Islet precursor cell (in vitro differentiated cells): Measurements from ENCODE around the gene SPECC1L.
"Not testable (repeated sequence)": the region's sequence is repeated elsewhere in the genome, so short reads cannot be mapped to it uniquely, and the experiment has no call there.

ENCODE experiments used
- DNase-seq: peaks from one replicate; pipeline ENCODE4 v3.0.0-alpha.2; 2018

SPECC1L gene

GRCh38 chr22:24270556-24271385 is at the start of gene SPECC1L:
Gene SPECC1L, plus strand, starts transcription at chr22:24270831. Its CDS starts 31,401 bp downstream, at chr22:24302232.
- peak; percentile 97 for DNase-seq

DNA sequence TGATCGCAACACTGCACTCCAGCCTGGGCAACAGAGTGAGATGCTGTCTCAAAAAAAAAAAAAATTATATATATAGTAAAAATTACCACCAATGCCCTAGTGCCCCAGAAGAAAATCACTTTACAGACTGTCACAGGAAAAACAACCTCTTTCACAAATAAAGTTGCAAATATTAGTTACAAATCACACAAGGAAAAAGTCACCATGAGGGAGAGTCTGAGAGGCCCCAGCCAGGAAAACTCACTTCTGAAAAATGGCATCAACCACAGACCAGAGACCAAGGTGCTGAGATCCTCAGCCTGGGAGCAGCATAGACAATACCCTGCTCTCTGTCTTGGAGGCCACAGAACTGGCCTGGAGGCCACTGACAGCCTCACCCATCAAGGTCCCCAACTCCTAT is 46.2 kb upstream of the SPECC1L start:
- no peak for DNase-seq

- DNase-seq = no peak
Observed at GRCh38 chr22:24225044-24225601, 45.5 kb upstream of the SPECC1L start.

- no peak for DNase-seq
Observed at GRCh38 chr22:24225951-24226350, 44.7 kb upstream of the SPECC1L start.

GRCh38 chr22:24230911-24231656 is 39.5 kb upstream of the SPECC1L start:
- peak; percentile 68 for DNase-seq

DNA sequence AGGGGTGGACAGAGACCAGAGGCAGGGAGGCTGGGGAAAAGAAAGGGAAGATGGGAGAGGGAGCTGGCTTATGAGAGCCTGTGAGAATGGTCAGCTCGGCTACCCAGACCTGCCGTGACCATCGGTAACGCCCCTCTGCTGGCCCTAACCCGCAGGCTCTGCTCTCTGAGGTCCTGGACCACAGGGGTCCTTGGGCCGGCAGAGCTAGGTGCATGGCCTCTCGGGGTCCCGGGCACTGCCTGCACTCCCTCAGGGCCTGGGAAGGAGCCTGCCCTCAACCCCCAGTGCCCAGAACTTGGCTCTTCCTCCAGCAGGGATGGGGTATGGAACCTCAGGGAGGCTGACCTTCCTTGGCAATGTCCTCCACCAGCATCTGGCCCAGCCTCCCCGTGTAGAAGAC is 38.9 kb upstream of the SPECC1L start:
- DNase-seq = no peak

DNA sequence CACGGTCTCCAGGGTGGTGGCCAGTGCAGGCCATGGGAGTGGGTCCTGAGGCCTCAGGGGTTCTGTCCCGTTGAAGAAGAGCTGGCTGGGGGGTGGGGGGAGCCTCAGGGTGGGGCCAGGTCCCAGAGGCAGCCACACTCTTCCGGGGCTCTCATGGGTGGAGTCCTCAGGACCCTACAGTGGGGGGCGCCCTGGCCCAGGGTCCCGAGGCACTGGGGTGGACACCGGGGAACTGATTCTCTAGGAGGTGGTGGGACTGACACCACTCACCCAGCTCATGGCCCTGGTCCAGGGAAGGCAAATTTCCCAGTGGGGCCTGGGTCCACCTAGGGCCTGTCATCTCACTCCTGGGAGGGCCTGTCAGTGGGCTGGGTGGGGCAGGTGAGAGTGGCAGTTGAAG is 38.5 kb upstream of the SPECC1L start:
- no peak for DNase-seq

DNA sequence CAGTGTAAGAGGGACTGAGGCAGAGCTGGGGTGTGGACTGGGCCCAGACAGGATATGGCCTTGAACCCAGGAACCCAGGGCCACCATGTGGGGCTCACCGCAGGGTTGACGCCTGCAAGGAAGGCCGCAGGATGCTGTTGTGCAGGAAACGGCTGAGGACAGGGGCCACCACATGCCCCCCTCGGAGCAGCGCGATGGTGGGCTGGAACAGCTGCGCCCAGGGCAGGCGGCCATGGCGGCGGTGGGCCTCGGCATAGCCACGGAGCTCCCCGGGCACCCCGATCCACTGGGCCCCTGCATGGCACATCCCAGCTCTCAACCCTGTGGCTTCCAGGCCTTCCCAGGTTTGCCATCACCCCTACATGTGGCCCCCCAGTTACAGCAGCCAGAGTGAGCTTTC is 37.9 kb upstream of the SPECC1L start:
- no peak for DNase-seq

- no peak for DNase-seq
Observed at GRCh38 chr22:24233235-24233634, 37.4 kb upstream of the SPECC1L start.

GRCh38 chr22:24233816-24234215 is 36.8 kb upstream of the SPECC1L start:
- no peak for DNase-seq

GRCh38 chr22:24235315-24235714 is 35.3 kb upstream of the SPECC1L start:
- DNase-seq = no peak

GRCh38 chr22:24236656-24237055 is 34.0 kb upstream of the SPECC1L start:
- no peak for DNase-seq

DNA sequence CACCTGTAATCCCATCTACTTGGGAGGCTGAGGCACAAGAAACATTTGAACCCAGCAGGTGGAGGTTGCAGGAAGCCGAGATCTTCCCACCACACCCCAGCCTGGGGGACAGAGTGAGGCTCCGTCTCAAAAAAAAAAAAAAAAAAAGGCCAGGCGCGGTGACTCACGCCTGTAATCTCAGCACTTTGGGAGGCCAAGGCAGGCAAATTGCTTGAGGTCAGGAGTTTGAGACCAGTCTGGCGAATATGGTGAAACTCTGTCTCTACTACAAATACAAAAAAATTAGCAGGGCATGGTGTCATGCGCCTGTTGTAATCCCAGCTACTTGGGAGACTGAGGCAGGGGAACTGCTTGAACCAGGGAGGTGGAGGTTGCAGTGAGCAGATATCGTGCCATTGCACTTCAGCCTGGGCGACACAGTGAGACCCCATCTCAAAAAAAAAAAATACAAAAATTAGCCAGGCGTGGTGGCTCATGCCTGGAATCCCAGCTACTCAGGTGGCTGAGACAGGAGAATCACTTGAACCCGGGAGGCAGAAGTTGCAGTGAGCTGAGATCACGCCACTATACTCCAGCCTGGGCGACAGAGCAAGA is 32.4 kb upstream of the SPECC1L start:
- not testable (repeated sequence) for DNase-seq

- DNase-seq = no peak
Observed at GRCh38 chr22:24240381-24240780, 30.2 kb upstream of the SPECC1L start.

DNA sequence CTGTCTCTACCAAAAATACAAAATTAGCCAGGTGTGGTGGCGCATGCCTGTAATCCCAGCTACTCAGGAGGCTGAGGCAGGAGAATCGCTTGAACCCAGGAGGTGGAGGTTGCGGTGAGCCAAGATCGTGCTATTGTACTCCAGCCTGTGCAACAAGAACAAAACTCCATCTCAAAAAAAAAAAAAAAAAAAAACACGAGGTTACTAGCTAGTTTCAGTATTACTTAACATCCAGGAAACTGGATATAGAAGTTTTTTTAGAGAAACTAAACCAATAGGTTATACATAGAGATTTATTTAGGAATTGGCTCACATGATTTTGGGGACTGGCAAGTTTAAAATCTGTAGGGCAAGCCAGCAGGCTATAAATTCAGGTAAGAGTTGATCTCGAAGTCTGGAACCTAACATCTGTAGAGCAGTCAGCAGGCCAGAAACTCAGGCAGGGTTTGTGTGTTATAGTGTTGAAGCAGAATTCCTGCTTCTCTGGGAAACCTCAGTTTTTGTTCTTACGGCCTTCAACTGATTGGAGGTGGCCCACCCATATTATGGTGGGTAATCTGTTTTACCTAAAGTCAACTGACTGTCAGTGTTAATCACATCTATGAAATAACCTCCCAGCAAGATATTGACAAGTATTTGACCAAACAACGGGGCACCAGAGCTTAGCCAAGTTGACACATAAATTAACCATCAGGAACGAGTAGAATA is 29.5 kb upstream of the SPECC1L start:
- not testable (repeated sequence) for DNase-seq

- peak; percentile 50 for DNase-seq
Observed at GRCh38 chr22:24243417-24243816, 27.2 kb upstream of the SPECC1L start.

DNA sequence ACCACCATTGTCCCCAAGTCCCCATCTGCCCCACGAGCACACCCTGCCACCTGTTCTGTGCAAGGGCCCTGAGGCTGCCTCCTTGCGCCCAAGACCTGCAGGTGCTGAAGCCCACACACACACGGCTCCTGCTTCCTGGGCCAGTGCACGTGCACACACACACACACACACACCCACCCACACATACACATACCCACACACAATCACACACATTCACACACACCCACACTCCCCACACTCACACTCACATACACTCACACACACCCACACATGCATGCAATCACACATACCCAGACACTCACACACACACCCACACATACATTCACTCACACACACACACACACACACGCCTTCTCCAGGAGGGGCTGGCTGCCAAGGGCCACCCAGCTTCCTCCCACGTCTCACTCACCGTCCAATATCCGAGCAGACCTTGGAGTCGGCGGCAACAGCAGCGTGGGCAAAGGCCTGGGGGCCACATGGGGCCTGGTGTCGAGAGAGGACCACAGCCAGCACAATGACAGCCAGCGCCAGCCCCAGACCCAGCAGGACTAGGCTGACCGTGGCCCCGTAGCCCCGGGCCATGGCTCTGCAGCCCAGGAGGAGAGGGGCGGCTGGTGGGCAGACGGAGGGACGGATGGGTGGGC is 26.4 kb upstream of the SPECC1L start:
- peak; percentile 57 for DNase-seq

- not testable (repeated sequence) for DNase-seq
Observed at GRCh38 chr22:24245030-24245431, 25.6 kb upstream of the SPECC1L start, which contains the start of gene GGT5. Gene GGT5, minus strand, starts transcription at chr22:24245082. Its CDS starts 357 bp downstream, at chr22:24244725.

GRCh38 chr22:24245584-24246561 is 24.8 kb upstream of the SPECC1L start:
- peak; percentile 74 for DNase-seq

DNA sequence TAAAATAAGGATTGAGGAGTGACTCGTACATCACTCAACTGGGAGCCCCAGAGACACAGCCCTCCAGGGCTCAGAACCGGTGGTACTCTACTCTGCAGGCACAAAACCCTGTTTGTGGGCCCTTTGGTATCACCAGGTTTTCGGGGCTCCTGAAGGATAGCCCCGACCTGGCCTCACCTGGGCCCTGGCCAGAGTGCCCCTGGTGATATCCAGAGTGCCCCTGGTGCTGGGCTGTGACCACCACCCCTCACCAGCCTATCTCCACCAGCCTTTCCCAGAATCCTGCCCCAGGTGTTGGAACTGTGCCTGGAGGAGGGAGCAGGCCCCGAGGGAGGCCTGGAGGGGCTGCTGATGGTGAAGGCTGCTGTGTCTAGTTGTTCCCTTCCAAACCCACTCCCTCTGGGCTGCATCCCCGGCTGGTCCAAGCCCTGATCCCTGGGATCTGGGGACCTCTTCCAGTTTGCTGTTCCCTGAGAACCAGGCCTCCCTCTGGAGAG is 23.6 kb upstream of the SPECC1L start:
- peak; percentile 56 for DNase-seq
